IMR-90 (cell line): ENCODE results near the gene MUC21. TPM values are rescaled to one million over a fixed set of nuclear protein-coding genes. Genes with fewer than 3 reads are reported as not detected.

Experiments
- ATAC-seq: fragments of 200-7000 bp; cut with Tn5 transposase; 2 replicates; pipeline ENCODE4 v1.9.1; 2020; ENCODE audit warnings: low read depth, mild to moderate bottlenecking, moderate library complexity
- BruUV-seq: library from RNA; stranded (reverse); fragments of 400-500 nt; replicated peaks from 2 replicates; lab custom pipeline; 2021; lab: Mats Ljungman, UMichigan
- CTCF ChIA-PET: fragments of 300-600 bp; formaldehyde crosslinking; extraction: SDS; loops from one replicate; lab custom pipeline; 2021; ENCODE audit warnings: antibody characterized with exemption; lab: Yijun Ruan, JAX
- POLR2A ChIA-PET: fragments of 300-600 bp; sonication (Branson Sonifier 250); formaldehyde crosslinking; loops from one replicate; lab custom pipeline; 2022; ENCODE audit warnings: antibody characterized with exemption; ENCODE audit not compliant: unreplicated experiment; lab: Charles Lee
- DNase-seq: peaks from one replicate; pipeline ENCODE4 v3.0.0; 2013
- H2AFZ ChIP-seq: replicated peaks from 2 replicates; pipeline ENCODE3; 2013; ENCODE audit warnings: low read length, mild to moderate bottlenecking; ENCODE audit not compliant: poor library complexity
- H2AK5ac ChIP-seq: 2 replicates; pipeline ENCODE4 v1.6.1; 2013; ENCODE audit warnings: low read depth, low read length, inconsistent platforms
- H2AK9ac ChIP-seq: replicated peaks from 2 replicates; pipeline ENCODE3; 2013; ENCODE audit warnings: mild to moderate bottlenecking, low read depth, low read length, moderate library complexity; ENCODE audit not compliant: poor library complexity
- H2BK120ac ChIP-seq: 2 replicates; pipeline ENCODE4 v1.6.1; 2013; ENCODE audit warnings: low read depth, low read length, inconsistent platforms
- H2BK15ac ChIP-seq: 3 replicates; pipeline ENCODE4 v1.6.1; 2013; ENCODE audit warnings: low read depth, low read length, inconsistent platforms
- H2BK20ac ChIP-seq: 2 replicates; pipeline ENCODE4 v1.6.1; 2013; ENCODE audit warnings: low read depth, mild to moderate bottlenecking, inconsistent platforms, low read length, moderate library complexity
- H2BK5ac ChIP-seq: 2 replicates; pipeline ENCODE4 v1.6.1; 2013; ENCODE audit warnings: mild to moderate bottlenecking, low read depth, low read length, inconsistent platforms; ENCODE audit not compliant: poor library complexity, severe bottlenecking
- H3K14ac ChIP-seq: replicated peaks from 2 replicates; pipeline ENCODE4 v1.6.1; 2013; ENCODE audit warnings: low read depth, low read length, inconsistent platforms
- H3K18ac ChIP-seq: 2 replicates; pipeline ENCODE4 v1.6.1; 2013; ENCODE audit warnings: low read depth, low read length, control low read depth
- H3K23ac ChIP-seq: 2 replicates; pipeline ENCODE4 v1.6.1; 2013; ENCODE audit warnings: low read depth, low read length, inconsistent platforms
- H3K27ac ChIP-seq: 2 replicates; pipeline ENCODE4 v1.5.1; 2013; ENCODE audit warnings: mild to moderate bottlenecking, control low read depth, low read length; ENCODE audit not compliant: insufficient read depth
- H3K27me3 ChIP-seq: 2 replicates; pipeline ENCODE4 v1.6.1; 2013; ENCODE audit warnings: low read length; ENCODE audit not compliant: control insufficient read depth, insufficient read depth
- H3K36me3 ChIP-seq: 2 replicates; pipeline ENCODE4 v1.6.1; 2013; ENCODE audit warnings: low read length, mixed read lengths; ENCODE audit not compliant: control insufficient read depth, insufficient read depth
- H3K4ac ChIP-seq: 2 replicates; pipeline ENCODE4 v1.6.1; 2013; ENCODE audit warnings: low read depth, low read length, inconsistent platforms
- H3K4me1 ChIP-seq: 2 replicates; pipeline ENCODE4 v1.6.1; 2013; ENCODE audit warnings: low read length, mixed read lengths; ENCODE audit not compliant: control insufficient read depth, insufficient read depth
- H3K4me2 ChIP-seq: 2 replicates; pipeline ENCODE4 v1.6.1; 2013; ENCODE audit warnings: low read depth, mild to moderate bottlenecking, control low read depth, low read length, moderate library complexity
- H3K4me3 ChIP-seq: 2 replicates; pipeline ENCODE4 v1.5.1; 2013; ENCODE audit warnings: low read depth, mild to moderate bottlenecking, control low read depth, low read length, moderate library complexity; ENCODE audit not compliant: insufficient read depth
- H3K56ac ChIP-seq: 2 replicates; pipeline ENCODE4 v1.6.1; 2013; ENCODE audit warnings: low read length, inconsistent platforms; ENCODE audit not compliant: insufficient read depth; ENCODE audit errors: extremely low read depth
- H3K79me1 ChIP-seq, 2 experiments: 2 replicates each; pipeline ENCODE4 v1.6.1; 2013; ENCODE audit warnings: low read length in 2 of 2, inconsistent platforms in 1 of 2, low read depth in 1 of 2
- H3K9ac ChIP-seq: 2 replicates; pipeline ENCODE4 v1.6.1; 2013; ENCODE audit warnings: low read depth, low read length, control low read depth
- H3K9me1 ChIP-seq: 2 replicates; pipeline ENCODE4 v1.6.1; 2013; ENCODE audit warnings: low read length, inconsistent platforms; ENCODE audit not compliant: insufficient read depth
- H3K9me3 ChIP-seq: 2 replicates; pipeline ENCODE4 v1.6.1; 2013; ENCODE audit warnings: low read length; ENCODE audit not compliant: control insufficient read depth, insufficient read depth
- H4K20me1 ChIP-seq: 2 replicates; pipeline ENCODE4 v1.6.1; 2013; ENCODE audit warnings: low read length, inconsistent platforms; ENCODE audit not compliant: insufficient read depth
- H4K5ac ChIP-seq: 2 replicates; pipeline ENCODE4 v1.6.1; 2013; ENCODE audit warnings: mild to moderate bottlenecking, low read depth, low read length, control low read depth
- H4K8ac ChIP-seq, 2 experiments: 2 replicates each; pipeline ENCODE4 v1.6.1; 2013; ENCODE audit warnings: low read depth in 2 of 2, low read length in 2 of 2, control low read depth in 1 of 2, inconsistent platforms in 1 of 2
- H4K91ac ChIP-seq: 2 replicates; pipeline ENCODE4 v1.6.1; 2013; ENCODE audit warnings: low read depth, low read length, inconsistent platforms; ENCODE audit not compliant: insufficient read depth
- ELK1 ChIP-seq: fragments of 150-350 bp; IDR thresholded peaks from 2 replicates; pipeline ENCODE4 v1.6.1; 2016; ENCODE audit warnings: low read depth, mild to moderate bottlenecking, low read length, moderate library complexity, borderline replicate concordance
- MAFK ChIP-seq: IDR thresholded peaks from 2 replicates; pipeline ENCODE4 v1.6.1; 2012; ENCODE audit warnings: low read depth, low read length, improper control_type of control experiment
- POLR2A ChIP-seq: IDR thresholded peaks from 2 replicates; pipeline ENCODE4 v1.6.1; 2012; ENCODE audit warnings: mild to moderate bottlenecking, low read depth, low read length
- RFX5 ChIP-seq: IDR thresholded peaks from 2 replicates; pipeline ENCODE4 v1.8.0; 2012; ENCODE audit warnings: low read depth, mild to moderate bottlenecking, low read length, moderate library complexity
- SMC3 ChIP-seq: fragments of 150-350 bp; IDR thresholded peaks from 2 replicates; pipeline ENCODE4 v1.6.1; 2016; ENCODE audit warnings: low read depth, mild to moderate bottlenecking, antibody characterized with exemption, low read length, moderate library complexity
- WGBS, 2 experiments: methylation state at CpG; one replicate each; pipeline versions ENCODE4 v1.1.5 to v1.1.7; 2013; ENCODE audit warnings: missing lambda C conversion rate in 2 of 2; ENCODE audit not compliant: insufficient read length in 1 of 2; ENCODE audit errors: extremely low coverage in 2 of 2; 5-methylcytosine and 5-hydroxymethylcytosine counted together
- dilution Hi-C: fragments of 300-500 bp; cut with HindIII; formaldehyde crosslinking; loops from one replicate; pipeline ENCODE4 v1.14.3; 2018; ENCODE audit warnings: low sequenced_read_pairs; ENCODE audit not compliant: unreplicated experiment
- in situ Hi-C: fragments of 300-500 bp; cut with MboI; formaldehyde crosslinking; loops from 3 replicates; pipeline ENCODE4 v1.14.3; 2019; ENCODE audit warnings: low sequenced_read_pairs, inconsistent platforms, mixed read lengths
- intact Hi-C: fragments of 100-400 bp; cut with micrococcal nuclease; formaldehyde crosslinking; loops from 2 replicates; pipeline ENCODE4 v1.10.0; 2022
- polyA plus RNA-seq, 3 experiments: library from polyadenylated mRNA; depleted of rRNA; stranded (reverse); fragments of >200 nt; gene quantifications; 2 replicates each; pipeline ENCODE4 v1.2.3, GENCODE V29; 2012; ENCODE audit warnings: low replicate concordance in 1 of 3
- total RNA-seq: library from RNA; depleted of rRNA; stranded (reverse); fragments of >200 nt; gene quantifications from 2 replicates; pipeline ENCODE4 v1.2.3, GENCODE V29; 2012

Gene MUC21
- total and polyA plus RNA-seq, 2 of the 4 experiments (the other 2 are of a cell fraction), result not detected

GRCh38 chr6:30970946-30971345 is 12.6 kb upstream of the MUC21 start:
- dilution Hi-C loops, result no loop called here
- H3K4me1 ChIP-seq, result no peaks in the 10 kb centered on the region
- no peak overlapping the region for H2BK20ac ChIP-seq
- ChIA-PET CTCF (no interaction called here), POLR2A (no interaction called here)
- no peak overlapping the region for H3K14ac ChIP-seq
- H3K56ac ChIP-seq, result no peak overlapping the region
- H3K23ac ChIP-seq, result no peak overlapping the region
- no peak overlapping the region for H2AK9ac ChIP-seq
- ATAC-seq (no peak), DNase-seq (no peak)
- no peaks in the 10 kb centered on the region for H3K9me1 ChIP-seq
- in situ Hi-C loops, result no loop called here
- H4K20me1 ChIP-seq, result no peaks in the 10 kb centered on the region
- no peak overlapping the region for H3K4ac ChIP-seq
- H4K5ac ChIP-seq, result no peak overlapping the region
- H4K91ac ChIP-seq, result no peak overlapping the region
- no peak overlapping the region for H4K8ac ChIP-seq
- no peaks in the 10 kb centered on the region for H3K36me3 ChIP-seq
- no peak overlapping the region for H2AK5ac ChIP-seq
- no peak overlapping the region for H3K18ac ChIP-seq
- TF ChIP-seq SMC3, result no peak
- no peak for TF ChIP-seq RFX5
- TF ChIP-seq MAFK, result no peak
- no peak for TF ChIP-seq POLR2A
- no peak for TF ChIP-seq ELK1
- H3K9me3 ChIP-seq, result no peaks in the 10 kb centered on the region
- no peak overlapping the region for H3K9ac ChIP-seq
- H3K79me1 ChIP-seq, result no peaks in the 10 kb centered on the region
- BruUV-seq, result no TSS peak
- H3K27ac ChIP-seq, result no peak overlapping the region
- intact Hi-C loops, result no loop called here
- no peak overlapping the region for H3K4me3 ChIP-seq
- no peak overlapping the region for H2BK5ac ChIP-seq
- WGBS, 2 experiments, result no CpG with 5 or more reads among the region's 5 CpGs
- peaks cover 23% of the 10 kb centered on the region for H3K27me3 ChIP-seq
- H2AFZ ChIP-seq, result no peak overlapping the region
- no peak overlapping the region for H2BK15ac ChIP-seq
- H3K4me2 ChIP-seq, result no peak overlapping the region
- H2BK120ac ChIP-seq, result no peak overlapping the region
